Stimulated activated CD4-positive, alpha-beta T cell treated with anti-CD3 and anti-CD28 coated beads, Interleukin-2, amount 100 ng/mL, for 4 hours (primary cell): ENCODE data around the gene FNDC10.
"Not testable (repeated sequence)": the region's sequence is repeated elsewhere in the genome, so short reads cannot be mapped to it uniquely, and the experiment has no call there.

Experiments
- DNase-seq: peaks from one replicate; pipeline ENCODE4 v3.0.0-alpha.2; 2020; ENCODE audit warnings: low read depth

The FNDC10 gene

DNA sequence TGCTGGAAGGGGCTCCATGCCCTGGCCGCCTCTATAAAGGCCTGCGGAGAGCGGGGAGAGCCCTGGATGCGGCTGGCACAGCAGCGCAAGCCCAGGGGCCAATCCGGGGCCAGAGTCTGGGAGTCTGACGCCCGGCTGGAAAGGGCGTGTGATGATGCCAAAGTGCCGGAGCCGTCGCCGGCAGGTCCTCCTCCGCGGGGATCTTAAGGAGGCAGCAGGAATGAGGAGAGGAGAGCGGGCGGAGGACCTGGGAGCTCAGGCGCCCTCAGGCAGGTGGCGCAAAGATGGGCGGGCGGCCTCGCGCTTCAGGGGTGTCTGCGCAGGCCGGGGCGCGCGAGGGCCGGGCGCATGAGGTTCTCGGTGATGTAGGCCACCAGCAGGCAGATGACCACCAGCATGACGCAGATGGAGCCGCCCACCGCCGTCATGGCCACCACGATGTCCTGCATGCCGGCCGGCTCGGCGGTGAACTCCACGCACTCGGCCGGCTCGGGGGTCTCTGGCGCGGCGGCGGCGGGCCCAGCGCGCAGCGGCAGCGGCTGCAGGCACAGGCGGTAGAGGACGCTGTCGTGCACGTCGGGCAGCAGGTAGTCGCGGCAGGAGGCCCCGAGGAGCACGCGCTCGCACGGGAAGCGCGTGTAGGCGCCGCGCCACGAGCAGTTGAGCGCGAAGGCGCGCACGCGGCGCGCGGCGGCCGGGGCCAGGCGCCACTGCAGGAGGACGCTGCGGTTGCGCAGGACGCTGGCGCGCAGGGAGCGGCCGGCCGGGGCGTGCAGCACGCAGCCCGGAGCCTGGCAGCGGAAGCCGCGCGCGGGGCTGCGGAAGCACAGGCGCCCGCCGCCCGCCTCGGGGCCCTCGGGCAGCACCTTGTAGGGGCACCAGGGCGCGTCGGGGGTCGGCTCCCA is 653 bp downstream of the FNDC10 start:
- no peak for DNase-seq

DNA sequence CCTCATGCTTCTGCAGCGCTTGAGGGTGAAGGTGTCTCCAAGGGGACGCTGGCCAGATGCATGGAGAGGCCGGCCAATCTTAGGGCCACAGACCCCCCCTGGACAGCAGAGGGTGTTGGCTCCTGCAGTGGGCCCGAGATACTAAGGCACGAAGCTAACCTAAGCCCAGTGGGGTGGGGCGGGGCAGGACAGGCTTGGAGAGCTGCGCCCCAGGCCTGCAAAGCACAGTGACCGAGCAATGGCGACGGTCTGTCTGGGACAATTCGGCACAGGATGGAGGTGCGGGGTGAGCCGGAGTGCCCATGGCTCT is 1.3 kb downstream of the FNDC10 start:
- DNase-seq: no peak

DNA sequence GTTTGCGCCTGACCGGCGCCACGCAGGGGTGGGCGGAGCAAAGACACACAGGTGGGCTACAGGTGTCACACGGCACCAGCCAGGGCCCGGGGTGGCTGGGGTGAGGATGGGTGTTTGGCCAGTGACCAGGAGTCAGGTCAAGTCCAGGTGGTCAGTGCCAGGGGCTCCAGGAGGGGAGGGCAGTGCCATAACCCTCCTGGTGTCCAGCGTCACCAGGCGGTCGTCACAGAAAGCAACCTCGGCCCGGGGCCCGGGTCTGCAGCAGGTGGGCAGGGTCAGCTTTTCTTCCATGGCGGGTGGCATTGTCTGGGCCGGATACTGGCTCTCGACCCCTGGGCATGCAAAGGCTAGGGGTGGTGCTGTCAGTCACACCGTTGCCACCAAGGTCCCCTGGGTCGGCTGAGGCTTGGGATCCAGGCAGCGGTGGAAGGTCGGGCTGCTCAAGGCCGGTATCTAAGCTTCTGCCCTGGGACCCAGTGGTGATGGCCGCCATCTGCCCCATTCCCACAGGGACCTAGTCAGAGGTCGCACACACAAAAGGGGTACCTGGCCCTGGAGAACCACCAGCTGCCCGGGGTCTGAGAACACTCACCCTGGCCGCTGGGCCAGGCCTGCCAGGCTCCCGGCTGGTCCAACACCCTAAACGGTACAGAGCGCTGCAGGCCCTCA is 1.8 kb downstream of the FNDC10 start:
- no peak for DNase-seq

DNA sequence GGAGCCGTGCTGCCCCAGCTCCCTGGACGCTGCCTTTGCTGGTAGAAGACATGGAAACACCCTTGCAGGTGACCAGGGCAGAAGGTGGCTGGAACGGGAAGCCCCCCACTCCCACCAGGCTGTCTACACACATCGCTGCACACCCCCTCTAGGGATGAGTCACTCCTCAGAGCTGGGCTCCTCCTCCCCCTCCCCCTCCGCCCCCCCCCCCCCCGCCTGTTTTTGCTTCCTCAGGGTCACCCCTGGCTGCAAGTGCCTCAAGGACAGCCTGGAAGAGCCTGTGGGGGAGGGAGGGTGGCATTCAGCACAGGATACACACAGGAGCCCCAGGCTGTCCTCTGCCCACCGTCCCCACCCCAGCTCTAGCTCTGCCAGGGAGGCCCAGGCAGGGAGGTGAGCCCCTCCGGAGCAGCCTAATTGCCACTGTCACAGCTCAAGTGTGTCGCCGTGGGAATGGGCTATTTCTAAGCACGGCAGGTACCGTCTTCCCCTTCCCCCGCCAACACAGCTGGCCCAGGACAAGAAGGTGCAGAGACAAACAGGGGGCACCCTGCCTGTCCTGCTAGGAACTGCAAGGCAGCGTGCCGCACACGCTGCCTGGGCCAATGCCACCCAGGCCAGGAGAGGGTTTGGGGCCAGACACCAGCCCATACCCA is 2.5 kb downstream of the FNDC10 start:
- DNase-seq: no peak

DNA sequence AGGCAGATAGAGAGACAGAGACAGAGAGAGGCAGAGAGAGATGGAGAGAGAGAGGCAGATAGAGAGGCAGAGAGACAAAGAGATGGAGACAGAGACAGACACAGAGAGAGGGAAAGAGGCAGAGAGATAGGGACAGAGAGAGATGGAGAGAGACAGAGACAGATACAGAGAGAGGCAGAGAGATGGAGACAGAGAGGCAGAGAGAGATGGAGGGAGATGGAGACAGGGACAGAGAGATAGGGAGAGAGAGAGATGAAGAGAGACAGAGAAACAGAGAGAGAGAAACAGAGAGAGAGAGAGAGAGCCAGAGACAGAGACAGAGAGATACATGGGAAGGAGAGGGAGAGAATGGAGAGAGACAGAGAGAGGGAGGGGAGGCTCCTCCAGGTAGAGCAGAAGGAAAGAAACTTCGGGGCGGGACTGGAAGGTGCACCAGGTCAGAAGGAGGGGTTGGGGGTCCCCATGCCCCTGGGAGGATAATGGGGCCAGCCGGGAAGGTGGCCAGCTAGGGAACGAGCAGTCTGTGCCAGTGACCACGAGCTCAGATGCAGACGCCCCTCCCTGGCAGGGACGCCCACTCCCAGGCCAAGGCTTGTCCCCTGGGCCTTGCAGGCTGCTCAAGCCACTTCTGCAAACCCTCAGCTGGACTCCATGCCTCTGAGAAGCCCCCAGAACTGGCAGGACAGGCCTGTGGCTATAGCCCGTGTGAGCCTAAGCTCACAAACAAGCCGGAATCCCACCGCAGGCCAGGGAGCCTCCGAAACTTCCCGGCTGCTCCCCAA is 3.3 kb downstream of the FNDC10 start:
- DNase-seq: no peak

DNA sequence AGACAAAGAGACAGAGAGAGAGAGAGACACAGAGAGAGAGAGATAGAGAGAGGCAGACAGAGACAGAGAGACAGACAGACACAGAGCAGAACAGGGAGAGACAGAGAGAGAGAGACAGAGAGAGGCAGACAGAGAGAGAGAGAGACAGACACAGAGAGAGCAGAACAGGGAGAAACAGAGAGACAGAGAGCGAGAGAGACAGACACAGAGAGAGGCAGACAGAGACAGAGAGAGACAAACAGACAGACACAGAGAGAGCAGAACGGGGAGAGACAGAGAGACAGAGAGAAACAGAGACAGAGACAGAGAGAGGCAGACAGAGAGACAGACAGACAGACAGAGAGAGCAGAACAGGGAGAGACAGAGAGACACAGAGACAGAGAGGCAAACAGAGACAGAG is 4.6 kb downstream of the FNDC10 start:
- not testable (repeated sequence) for DNase-seq

DNA sequence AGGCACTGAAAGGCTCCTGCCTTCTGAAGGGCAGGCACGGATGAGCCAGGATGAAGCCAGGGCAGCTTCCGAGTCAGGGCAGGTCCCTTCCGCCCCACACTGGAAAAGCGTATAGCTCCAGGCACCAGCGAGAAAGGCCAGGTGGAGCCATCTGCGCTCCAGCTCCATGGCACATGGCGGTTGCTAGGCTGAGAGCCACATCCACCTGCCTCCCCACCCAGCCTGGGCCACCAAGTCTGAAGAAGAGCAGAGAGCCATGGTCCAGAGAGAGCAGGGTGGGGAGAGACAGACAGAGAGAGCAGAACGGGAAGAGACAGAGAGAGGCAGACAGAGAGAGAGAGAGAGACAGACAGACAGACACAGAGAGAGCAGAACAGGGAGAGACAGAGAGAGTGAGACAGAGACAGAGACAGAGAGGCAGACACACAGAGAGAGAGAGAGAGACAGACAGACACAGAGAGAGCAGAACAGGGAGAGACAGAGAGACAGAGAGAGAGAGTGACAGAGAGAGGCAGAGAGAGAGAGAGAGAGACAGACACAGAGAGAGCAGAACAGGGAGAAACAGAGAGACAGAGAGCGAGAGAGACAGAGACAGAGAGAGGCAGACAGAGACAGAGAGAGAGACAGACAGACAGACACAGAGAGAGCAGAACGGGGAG is 5.2 kb downstream of the FNDC10 start:
- DNase-seq: no peak

- no peak for DNase-seq
These were observed 5.9 kb downstream of the FNDC10 start for GRCh38 chr1:1593834-1594601.

DNA sequence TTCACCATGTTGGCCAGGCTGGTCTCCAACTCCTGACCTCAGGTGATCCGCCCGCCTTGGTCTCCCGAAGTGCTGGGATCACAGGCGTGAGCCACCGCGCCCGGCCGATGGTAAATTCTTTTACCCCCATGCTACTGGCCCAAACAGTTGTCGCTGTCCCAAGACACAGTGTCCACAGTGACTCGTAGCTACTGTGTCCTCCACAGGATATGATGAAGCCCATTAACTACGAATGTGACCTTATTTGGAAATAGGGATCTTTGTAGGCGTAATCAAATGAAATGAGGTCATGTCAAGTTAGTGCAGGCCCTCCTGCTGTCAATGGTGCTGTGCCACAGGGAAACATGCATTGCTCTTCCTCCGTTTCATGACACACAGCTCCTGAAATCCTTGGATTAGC is 8.5 kb downstream of the FNDC10 start:
- DNase-seq: no peak

- no peak for DNase-seq
These were observed 16.5 kb downstream of the FNDC10 start for GRCh38 chr1:1583347-1584010.

- no peak for DNase-seq
These were observed 17.2 kb downstream of the FNDC10 start for GRCh38 chr1:1582585-1583346.

DNA sequence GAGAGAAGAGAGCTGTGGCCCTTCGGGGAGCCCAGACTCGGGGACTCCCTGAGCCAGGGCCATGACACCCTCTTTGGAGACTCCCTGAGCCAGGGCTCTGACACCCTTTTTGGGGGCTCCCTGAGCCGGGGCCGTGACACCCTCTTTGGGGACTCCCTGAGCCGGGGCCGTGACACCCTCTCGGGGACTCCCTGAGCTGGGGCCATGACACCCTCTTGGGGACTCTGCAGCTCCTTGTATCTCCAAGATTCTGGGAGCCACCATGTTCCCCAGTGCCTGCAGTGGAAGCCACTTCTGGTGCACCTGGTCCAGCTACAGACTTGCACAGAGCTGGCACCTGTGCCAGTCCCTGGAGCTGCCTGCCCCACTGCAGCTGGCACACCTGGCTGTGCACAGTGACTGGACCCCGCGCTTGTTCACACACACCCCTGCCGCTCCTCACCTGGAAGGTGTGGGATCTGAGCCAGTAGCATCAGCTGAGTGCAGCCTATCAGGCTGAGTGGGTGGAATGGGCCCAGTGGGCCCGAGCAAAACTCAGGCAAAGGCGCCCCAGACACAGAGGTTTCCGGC is 21.5 kb downstream of the FNDC10 start:
- DNase-seq: no peak

DNA sequence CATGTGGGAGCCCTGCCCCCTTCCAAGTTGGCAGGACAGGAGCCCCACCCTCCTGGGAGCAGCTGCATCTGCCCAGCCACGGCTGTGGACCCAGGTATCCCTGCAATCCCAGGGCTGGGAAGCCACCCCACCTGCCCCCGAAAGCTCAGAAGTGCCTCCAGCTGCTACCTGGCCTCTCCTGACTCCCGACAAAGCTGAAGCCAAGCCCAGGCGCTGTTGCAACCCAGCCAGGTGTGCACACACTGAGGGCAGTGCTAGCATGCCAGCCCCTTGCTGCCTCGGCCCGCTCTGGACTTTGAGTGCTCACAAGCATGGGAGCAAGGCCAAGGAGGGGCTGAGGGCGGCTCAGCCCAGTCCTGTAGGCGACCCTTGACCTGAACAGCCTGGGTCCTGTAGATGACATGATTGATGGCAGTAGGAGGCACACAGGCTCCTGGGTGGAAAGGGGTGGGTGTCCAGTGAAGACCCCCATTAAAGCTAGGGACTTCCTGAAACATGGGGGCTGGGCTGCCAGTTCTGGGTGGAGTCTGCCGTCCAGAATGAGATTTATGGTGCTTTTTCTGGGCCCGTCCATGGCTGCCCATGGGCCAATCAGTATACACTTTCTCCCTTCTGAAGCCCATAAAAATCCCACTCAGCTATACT is 22.4 kb downstream of the FNDC10 start:
- DNase-seq: no peak

GRCh38 chr1:1574721-1575537 is 25.0 kb downstream of the FNDC10 start, which contains the start of gene SSU72:
Gene SSU72 (minus strand): TSS chr1:1574863. CDS start chr1:1574557, 306 bp downstream.
- DNase-seq: peak; percentile 87

DNA sequence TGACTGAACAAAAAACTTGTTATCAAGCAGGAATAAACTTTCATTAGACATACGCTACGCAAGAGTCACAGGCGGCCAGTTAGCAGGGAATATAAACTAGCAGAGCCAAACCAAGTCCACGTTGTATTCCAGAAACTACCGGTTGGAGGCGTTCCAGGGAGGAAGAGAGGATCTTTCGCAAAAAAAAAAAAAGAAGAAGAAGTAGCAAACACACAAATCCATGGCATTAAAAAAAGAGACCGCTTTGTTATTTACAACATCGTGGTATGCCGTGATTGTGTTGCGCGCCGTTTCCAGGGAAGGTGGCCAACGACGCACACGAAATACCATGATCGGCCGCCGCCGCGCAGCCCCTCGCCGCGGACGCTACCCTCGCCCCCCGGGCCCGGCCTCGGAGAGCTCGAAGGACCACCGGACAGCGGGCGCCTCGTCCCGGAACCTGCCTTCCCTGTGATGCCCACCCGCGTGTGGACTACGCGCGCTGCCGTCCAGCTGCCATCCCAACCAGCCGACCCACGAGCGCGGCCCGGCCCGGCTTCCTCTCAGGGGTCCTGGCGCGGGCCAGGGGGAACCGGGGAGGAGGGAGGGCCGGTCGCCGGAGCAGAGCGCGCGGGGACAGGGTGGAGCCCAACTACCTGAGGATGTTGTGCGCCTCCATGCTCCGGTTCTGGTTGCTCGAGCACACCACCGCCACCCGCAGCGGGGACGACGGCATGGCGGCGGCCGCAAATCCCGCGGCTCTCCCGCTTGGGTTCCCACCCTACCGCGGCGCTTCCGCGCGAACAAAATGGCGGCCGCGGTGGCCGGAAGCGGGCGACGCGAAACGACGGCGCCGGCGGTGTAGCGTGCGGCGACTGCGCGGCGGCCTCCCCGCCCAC is 25.9 kb downstream of the FNDC10 start:
- no peak for DNase-seq

GRCh38 chr1:1569341-1569740 is 30.6 kb downstream of the FNDC10 start:
- no peak for DNase-seq

DNA sequence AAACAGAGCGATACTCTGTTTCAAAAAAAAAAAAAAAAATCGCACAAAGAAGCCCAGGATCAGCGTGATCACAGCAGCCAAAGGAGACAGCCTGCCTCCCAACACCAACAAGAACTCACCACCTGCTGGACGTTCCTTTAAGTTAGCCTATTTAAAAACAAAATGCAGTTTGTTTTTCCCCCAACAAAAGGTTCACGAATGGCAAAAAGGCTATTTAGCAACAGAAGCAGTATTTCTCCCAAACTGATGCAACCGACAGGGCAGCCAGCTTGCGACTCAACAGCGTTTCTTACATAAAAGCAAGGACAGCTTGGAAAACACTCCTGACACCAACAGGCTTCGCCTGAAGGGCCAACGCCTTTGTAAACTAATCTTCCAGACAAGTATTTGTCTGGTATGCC is 32.0 kb downstream of the FNDC10 start:
- DNase-seq: no peak
